BJ (cell line): ENCODE results near the gene TFF1. TPM values are rescaled to one million over a fixed set of nuclear protein-coding genes. Genes with fewer than 3 reads are reported as not detected.

Experiments used
- CTCF ChIA-PET: fragments of 350-600 bp; formaldehyde crosslinking; extraction: SDS; loops from one replicate; lab custom pipeline; 2021; ENCODE audit warnings: antibody characterized with exemption, inconsistent platforms; lab: Yijun Ruan, JAX
- POLR2A ChIA-PET: fragments of 300-600 bp; sonication (Branson Sonifier 250); formaldehyde crosslinking; extraction: SDS; loops from one replicate; lab custom pipeline; 2021; ENCODE audit warnings: antibody characterized with exemption; lab: Charles Lee
- DNase-seq: peaks from one replicate; pipeline ENCODE4 v3.0.0-alpha.2; 2011; ENCODE audit warnings: low read depth
- H3K27me3 ChIP-seq: 2 replicates; pipeline ENCODE4 v1.6.0; 2011; ENCODE audit warnings: low read length; ENCODE audit not compliant: control insufficient read depth, insufficient read depth
- H3K36me3 ChIP-seq: 2 replicates; pipeline ENCODE4 v1.5.1; 2011; ENCODE audit warnings: low read length; ENCODE audit not compliant: control insufficient read depth, insufficient read depth
- H3K4me3 ChIP-seq: 2 replicates; pipeline ENCODE4 v1.5.1; 2011; ENCODE audit warnings: low read depth, mild to moderate bottlenecking, control low read depth, low read length
- polyA plus RNA-seq: library from polyadenylated mRNA; depleted of rRNA; stranded (reverse); fragments of >200 nt; gene quantifications from 2 replicates; pipeline ENCODE4 v1.2.3, GENCODE V29; 2011
- TF ChIP-seq, protein P1 (sequence below): IDR thresholded peaks from 2 replicates; pipeline ENCODE4 v1.5.1; 2011; ENCODE audit warnings: low read depth, mild to moderate bottlenecking, control low read depth, inconsistent platforms, low read length, moderate library complexity; ENCODE audit not compliant: insufficient read depth

Gene TFF1
- polyA plus RNA-seq, 1 experiment, result not detected

DNA sequence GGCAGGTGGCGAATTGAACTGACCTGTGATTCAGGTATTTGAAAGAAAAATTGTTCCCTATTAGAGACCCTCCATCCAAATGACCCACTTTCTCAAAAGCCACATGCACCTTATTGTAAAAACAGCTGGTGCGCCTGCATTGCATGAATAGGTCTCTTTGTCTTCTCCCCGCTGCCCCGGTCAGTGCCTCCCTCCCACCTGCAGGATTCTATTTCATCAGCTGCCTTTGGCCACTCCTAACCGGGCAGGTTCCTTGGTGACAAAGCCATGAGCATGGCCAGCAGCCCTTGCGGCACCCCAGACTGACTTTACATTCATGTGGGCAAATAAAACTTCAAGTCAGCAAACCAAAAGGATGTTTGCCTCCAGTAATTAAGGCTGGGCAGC is 23.1 kb upstream of the TFF1 start:
- CTCF ChIA-PET, result no interaction called here

DNA sequence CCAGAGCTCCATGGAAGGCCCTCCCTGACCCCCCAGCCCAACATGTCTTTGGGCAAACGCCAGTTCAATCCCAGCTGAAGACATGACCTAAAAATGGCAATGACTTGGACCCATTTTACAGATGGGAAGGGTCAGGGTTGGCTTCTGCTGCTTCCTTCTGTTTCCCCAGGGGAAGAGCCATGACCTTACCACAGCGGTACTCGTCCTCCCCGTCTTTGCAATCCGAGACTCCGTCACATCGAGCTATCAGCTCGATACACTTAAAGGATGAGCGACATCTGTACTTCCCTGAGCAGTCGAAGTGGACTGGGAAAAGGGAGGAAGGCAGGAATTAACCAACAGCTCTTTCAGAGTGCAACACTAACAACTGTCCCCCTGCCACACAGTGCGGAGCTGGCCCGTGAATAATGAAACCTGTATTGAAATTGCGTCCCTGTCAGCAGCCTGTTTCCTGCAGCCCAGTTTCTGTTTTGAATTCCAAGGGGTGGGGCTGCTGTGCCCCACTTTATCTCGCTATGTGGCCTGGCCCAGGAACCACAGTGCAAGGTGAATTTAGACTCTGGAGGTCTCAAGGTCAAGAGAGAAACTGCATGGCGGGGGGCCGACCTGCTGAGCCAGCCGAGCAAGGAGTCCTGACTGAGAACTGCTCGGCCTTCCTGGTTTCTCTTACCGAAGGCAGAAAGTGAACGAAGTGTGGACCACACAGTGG is 22.6 kb upstream of the TFF1 start:
- Histone ChIP-seq H3K27me3 (no peaks in the 10 kb centered on the region), H3K4me3 (no peak overlapping the region), H3K36me3 (no peaks in the 10 kb centered on the region)
- TF ChIP-seq, protein P1, sequence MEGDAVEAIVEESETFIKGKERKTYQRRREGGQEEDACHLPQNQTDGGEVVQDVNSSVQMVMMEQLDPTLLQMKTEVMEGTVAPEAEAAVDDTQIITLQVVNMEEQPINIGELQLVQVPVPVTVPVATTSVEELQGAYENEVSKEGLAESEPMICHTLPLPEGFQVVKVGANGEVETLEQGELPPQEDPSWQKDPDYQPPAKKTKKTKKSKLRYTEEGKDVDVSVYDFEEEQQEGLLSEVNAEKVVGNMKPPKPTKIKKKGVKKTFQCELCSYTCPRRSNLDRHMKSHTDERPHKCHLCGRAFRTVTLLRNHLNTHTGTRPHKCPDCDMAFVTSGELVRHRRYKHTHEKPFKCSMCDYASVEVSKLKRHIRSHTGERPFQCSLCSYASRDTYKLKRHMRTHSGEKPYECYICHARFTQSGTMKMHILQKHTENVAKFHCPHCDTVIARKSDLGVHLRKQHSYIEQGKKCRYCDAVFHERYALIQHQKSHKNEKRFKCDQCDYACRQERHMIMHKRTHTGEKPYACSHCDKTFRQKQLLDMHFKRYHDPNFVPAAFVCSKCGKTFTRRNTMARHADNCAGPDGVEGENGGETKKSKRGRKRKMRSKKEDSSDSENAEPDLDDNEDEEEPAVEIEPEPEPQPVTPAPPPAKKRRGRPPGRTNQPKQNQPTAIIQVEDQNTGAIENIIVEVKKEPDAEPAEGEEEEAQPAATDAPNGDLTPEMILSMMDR, result no peak
- DNase-seq, result no peak
- ChIA-PET POLR2A (no interaction called here), CTCF (no interaction called here)

More for the DNA sequence above, 23.1 kb upstream of the TFF1 start:
- Histone ChIP-seq H3K36me3 (no peaks in the 10 kb centered on the region), H3K27me3 (no peaks in the 10 kb centered on the region), H3K4me3 (no peak overlapping the region)
- TF ChIP-seq, protein P1, result no peak
- POLR2A ChIA-PET, result no interaction called here
- no peak for DNase-seq

DNA sequence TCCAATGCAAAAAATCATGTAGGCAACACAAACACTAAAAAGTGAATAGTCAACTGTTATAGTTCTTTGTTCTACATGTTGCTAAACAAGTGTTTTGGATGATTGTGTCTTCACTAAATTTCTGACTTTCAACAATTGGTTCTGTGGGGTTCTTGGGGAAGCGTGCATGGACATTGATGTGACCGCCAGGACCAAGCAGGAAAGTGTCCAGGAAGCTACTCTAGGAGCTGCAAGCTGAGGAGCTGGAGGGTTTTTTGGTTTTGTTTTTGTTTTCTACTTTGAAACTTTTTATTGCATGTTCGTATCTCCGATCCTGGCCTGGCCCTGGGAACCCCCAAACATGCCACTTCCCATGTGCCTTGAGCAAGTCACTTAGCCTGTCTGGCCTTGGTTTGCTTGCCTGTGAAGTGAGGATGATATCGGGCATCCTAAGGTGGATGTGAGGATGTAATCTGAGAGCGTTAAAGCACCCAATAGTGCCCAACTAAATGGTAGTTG is 21.6 kb upstream of the TFF1 start:
- Histone ChIP-seq H3K27me3 (no peaks in the 10 kb centered on the region), H3K36me3 (no peaks in the 10 kb centered on the region), H3K4me3 (no peak overlapping the region)
- POLR2A ChIA-PET, result no interaction called here
- CTCF ChIA-PET, result no interaction called here
- DNase-seq, result no peak
- TF ChIP-seq, protein P1, result no peak

GRCh38 chr21:42387164-42387563 is 20.8 kb upstream of the TFF1 start:
- DNase-seq, result no peak
- TF ChIP-seq, protein P1, result no peak
- CTCF ChIA-PET, result no interaction called here
- POLR2A ChIA-PET, result no interaction called here
- Histone ChIP-seq H3K36me3 (no peaks in the 10 kb centered on the region), H3K4me3 (no peak overlapping the region), H3K27me3 (no peaks in the 10 kb centered on the region)

- ChIA-PET CTCF (no interaction called here), POLR2A (no interaction called here)
- Histone ChIP-seq H3K36me3 (no peaks in the 10 kb centered on the region), H3K4me3 (no peak overlapping the region), H3K27me3 (no peaks in the 10 kb centered on the region)
- DNase-seq, result no peak
- TF ChIP-seq, protein P1, result no peak
Measured at GRCh38 chr21:42386034-42386591, 19.8 kb upstream of the TFF1 start.
